HG03469 (cell line): ENCODE data around the gene C2CD4C.
"Not testable (repeated sequence)": the region's sequence is repeated elsewhere in the genome, so short reads cannot be mapped to it uniquely, and the experiment has no call there.

Experiments
- ATAC-seq: cut with Tn5 transposase; IDR thresholded peaks from one replicate; pipeline ENCODE4 v1.9.1; 2021; ENCODE audit warnings: mild to moderate bottlenecking, moderate library complexity, moderate number of reproducible peaks; ENCODE audit not compliant: unreplicated experiment

C2CD4C gene

DNA sequence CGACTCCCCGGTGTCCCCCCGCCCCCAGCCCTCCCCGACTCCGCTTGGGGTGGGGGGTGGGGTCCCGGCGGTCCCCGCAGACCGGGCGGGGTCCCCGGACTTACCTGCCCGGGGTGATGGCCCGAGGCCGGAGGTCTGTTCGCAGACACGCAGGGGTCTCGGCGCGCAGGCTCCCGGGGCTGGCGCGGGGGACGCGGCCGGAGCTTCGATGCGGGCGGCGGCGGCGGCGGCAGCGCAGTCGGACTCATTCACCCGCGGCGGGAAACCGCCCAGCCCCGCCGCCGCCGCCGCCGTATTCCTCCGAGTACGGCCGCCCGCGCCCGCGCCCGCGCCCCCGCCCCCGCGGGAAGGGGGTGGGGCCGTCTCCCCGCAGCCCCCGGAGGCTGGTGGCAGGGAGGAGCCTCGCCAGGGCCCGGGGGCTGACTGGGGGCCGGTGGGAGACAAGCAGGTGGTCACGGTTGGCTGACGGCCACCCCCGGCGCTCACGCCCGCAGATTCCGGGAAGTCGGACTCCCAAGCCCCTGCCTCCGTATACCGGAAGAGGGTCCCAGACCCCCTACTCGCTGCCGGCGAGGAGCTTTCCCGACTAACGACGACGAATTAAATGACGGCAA is at the start of gene C2CD4C:
Gene C2CD4C (minus strand): TSS at position 246 of the 614 bp plus-strand sequence. CDS start 786 bp downstream, outside the sequence.
- no peak for ATAC-seq

DNA sequence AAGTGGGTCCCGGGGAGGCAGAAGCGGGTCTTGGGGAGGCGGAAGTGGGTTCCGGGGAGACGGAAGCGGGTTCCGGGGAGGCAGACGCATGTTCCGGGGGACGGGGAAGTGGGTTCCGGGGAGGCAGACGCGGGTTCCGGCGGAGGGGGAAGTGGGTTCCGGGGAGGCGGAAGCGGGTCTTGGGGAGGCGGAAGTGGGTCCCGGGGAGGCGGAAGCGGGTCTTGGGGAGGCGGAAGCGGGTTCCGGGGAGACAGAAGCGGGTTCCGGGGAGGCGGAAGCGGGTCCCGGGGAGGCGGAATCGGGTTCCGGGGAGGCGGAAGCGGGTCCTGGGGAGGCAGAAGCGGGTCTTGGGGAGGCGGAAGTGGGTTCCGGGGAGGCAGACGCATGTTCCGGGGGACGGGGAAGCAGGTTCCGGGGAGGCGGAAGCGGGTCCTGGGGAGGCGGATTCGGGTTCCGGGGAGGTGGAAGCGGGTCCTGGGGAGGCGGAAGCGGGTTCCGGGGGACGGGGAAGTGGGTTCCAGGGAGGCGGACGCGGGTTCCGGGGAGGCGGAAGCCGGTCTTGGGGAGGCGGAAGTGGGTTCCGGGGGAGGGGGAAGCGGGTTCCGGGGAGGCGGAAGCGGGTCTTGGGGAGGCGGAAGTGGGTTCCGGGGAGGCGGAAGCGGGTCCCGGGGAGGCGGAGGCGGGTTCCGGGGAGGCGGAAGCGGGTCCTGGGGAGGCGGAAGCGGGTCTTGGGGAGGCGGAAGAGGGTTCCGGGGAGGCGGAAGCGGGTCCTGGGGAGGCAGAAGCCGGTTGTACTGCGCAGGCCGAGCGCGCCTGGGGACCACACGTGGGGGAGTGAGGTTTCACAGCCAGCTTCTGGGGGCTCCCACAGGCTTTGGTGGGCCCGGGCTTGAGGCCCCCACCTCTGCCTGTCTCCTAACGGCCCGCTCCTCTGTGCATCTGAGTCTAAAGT is 49.4 kb upstream of the C2CD4C start:
- no peak for ATAC-seq

DNA sequence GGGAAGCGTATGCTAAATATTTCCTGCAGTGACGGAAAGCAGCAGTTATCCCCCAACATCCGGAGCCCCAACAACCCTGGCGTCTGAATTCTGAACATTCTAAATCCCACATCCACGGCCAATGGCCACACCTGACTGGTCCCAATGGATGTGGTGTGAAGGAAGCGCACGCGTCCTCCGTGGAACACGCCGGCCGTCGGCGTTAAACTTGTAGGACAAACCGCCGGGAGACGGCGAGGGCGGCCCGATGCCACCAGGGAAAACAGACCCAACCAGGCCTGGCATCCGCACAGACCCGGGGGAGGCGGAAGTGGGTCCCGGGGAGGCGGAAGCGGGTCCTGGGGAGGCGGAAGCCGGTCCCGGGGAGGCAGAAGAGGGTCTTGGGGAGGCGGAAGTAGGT is 48.7 kb upstream of the C2CD4C start:
- ATAC-seq, result no peak

DNA sequence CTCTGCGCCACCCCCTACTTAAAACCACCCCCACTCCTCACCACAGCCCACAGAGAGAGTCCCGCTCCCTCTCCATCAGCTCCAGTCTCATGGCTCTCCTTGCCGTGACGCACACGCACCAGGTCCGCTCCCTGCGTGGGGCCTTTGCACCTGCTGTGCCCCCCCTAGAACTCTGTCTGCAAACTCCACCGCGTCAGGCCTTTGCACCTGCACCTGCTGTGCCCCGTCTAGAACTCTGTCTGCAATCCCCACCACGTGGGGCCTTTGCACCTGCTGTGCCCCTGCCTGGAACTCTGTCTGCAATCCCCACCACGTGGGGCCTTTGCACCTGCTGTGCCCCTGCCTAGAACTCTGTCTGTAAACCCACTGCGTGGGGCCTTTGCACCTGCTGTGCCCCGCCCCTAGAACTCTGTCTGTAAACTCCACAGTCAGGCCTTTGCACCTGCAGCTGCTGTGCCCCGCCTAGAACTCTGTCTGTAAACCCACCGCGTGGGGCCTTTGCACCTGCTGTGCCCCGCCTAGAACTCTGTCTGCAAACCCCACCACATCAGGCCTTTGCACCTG is 47.7 kb upstream of the C2CD4C start:
- ATAC-seq, result no peak

GRCh38 chr19:455851-456546 is 47.1 kb upstream of the C2CD4C start:
- no peak for ATAC-seq

GRCh38 chr19:455031-455705 is 46.2 kb upstream of the C2CD4C start:
- ATAC-seq, result no peak

GRCh38 chr19:453606-454005 is 44.7 kb upstream of the C2CD4C start:
- no peak for ATAC-seq

GRCh38 chr19:452829-453228 is 43.9 kb upstream of the C2CD4C start:
- no peak for ATAC-seq

DNA sequence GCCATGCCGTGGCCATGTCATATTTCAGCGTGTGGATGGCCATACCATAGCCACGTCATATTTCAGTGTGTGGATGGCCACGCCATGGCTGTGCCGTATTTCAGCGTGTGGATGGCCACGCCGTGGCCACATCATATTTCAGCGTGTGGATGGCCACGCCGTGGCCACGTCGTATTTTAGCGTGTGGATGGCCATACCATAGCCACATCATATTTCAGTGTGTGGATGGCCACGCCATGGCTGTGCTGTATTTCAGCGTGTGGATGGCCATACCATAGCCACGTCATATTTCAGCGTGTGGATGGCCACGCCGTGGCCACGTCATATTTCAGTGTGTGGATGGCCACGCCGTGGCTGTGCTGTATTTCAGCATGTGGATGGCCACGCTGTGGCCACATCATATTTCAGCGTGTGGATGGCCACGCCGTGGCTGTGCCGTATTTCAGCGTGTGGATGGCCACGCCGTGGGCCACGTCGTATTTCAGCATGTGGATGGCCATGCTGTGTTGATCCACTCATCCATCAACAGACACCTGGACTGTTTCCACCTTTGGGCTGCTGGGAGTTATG is 42.0 kb upstream of the C2CD4C start:
- ATAC-seq, result not testable (repeated sequence)

- ATAC-seq, result no peak
Measured at GRCh38 chr19:449916-450315, 41.0 kb upstream of the C2CD4C start.

DNA sequence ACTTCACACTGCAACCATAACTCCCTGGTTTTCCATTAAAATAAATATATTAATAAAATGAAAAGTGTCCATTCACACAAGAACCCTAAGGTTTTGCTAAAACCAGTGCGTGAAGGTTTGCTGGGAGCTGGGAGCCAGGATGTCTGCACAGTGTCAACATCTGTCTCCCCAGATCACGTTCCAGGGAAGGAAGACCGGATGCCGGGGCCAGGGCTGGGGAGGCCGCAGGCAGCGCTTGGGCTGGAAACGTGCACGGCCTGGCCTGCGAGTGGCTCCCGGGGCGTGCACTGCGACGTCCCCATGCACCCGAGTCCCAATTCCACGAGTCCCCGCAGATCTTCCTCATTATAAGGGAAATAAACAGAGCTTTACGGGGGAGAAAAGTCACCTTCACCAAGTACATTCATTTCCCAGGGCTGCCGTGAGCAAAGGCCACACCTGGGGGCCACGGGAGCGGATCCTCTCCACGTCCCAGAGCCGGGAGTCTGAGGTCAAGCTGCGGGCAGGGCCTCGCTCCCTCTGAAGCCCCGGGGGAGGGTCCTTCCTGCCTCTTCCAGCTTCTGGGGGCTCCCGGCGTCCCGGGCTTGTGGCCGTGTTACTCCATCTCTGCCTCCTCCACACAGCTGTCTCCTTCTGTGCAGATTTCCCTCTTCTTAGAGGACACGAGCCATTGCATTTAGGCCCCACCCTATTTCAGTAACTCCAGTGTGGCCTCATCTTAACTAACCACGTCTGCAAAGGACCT is 39.0 kb upstream of the C2CD4C start:
- no peak for ATAC-seq

- ATAC-seq, result no peak
Measured at GRCh38 chr19:447064-447426, 38.1 kb upstream of the C2CD4C start.

GRCh38 chr19:444677-445210 is 35.8 kb upstream of the C2CD4C start:
- no peak for ATAC-seq

DNA sequence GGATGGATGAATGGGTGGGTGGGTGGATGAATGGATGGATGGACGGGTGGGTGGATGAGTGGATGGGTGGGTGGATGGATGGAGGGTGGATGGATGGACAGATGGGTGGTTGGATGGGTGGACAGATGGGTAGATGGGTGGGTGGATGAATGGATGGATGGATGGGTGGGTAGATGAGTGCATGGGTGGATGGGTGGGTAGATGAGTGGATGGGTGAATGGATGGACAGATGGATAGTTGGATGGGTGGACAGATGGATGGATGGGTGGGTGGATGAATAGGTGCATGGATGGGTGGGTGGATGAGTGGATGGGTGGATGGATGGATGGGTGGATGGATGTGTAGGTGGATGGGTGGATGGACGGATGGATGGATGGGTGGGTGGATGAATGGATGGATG is 34.1 kb upstream of the C2CD4C start:
- no peak for ATAC-seq

- no peak for ATAC-seq
Measured at GRCh38 chr19:442085-442484, 33.1 kb upstream of the C2CD4C start.

GRCh38 chr19:441213-441836 is 32.4 kb upstream of the C2CD4C start:
- no peak for ATAC-seq

- ATAC-seq, result no peak
Measured at GRCh38 chr19:440391-441212, 31.7 kb upstream of the C2CD4C start.
